Measurements from ENCODE around the gene SLC16A7.
"Not testable (repeated sequence)": the region's sequence is repeated elsewhere in the genome, so short reads cannot be mapped to it uniquely, and the experiment has no call there.

Gene SLC16A7

GRCh38 chr12:59734371-59734770 lies 138.5 kb downstream of the SLC16A7 start:
- DNase-seq (ENCODE audit: low read depth in 4 of 4, low spot score in 1 of 4), result no peak

- DNase-seq (ENCODE audit: low read depth in 4 of 4, low spot score in 1 of 4), result no peak
Observed at GRCh38 chr12:59735231-59735630, 139.4 kb downstream of the SLC16A7 start.

GRCh38 chr12:59736359-59736758 lies 140.5 kb downstream of the SLC16A7 start:
- DNase-seq (ENCODE audit: low read depth in 4 of 4, low spot score in 1 of 4), result no peak

GRCh38 chr12:59736786-59737185 lies 141.0 kb downstream of the SLC16A7 start:
- no peak for DNase-seq (ENCODE audit: low read depth in 4 of 4, low spot score in 1 of 4)

GRCh38 chr12:59737725-59738463 lies 142.1 kb downstream of the SLC16A7 start:
- no peak for DNase-seq (ENCODE audit: low read depth in 4 of 4, low spot score in 1 of 4)

- no peak for DNase-seq (ENCODE audit: low read depth in 4 of 4, low spot score in 1 of 4)
Observed at GRCh38 chr12:59742841-59743240, 147.0 kb downstream of the SLC16A7 start.

GRCh38 chr12:59744564-59744963 lies 148.7 kb downstream of the SLC16A7 start:
- no peak for DNase-seq (ENCODE audit: low read depth in 4 of 4, low spot score in 1 of 4)

- DNase-seq (ENCODE audit: low read depth in 4 of 4, low spot score in 1 of 4), result not testable (repeated sequence)
Observed at GRCh38 chr12:59751091-59751490, 155.3 kb downstream of the SLC16A7 start.

GRCh38 chr12:59761542-59761941 lies 165.7 kb downstream of the SLC16A7 start:
- no peak for DNase-seq (ENCODE audit: low read depth in 4 of 4, low spot score in 1 of 4)

GRCh38 chr12:59763835-59764234 lies 168.0 kb downstream of the SLC16A7 start:
- DNase-seq (ENCODE audit: low read depth in 4 of 4, low spot score in 1 of 4), result no peak

GRCh38 chr12:59768031-59768430 lies 172.2 kb downstream of the SLC16A7 start:
- DNase-seq (ENCODE audit: low read depth in 4 of 4, low spot score in 1 of 4), result no peak

- no peak for DNase-seq (ENCODE audit: low read depth in 4 of 4, low spot score in 1 of 4)
Observed at GRCh38 chr12:59780605-59781135, 184.8 kb downstream of the SLC16A7 start.

- no peak for DNase-seq (ENCODE audit: low read depth in 4 of 4, low spot score in 1 of 4)
Observed at GRCh38 chr12:59787610-59788009, 191.8 kb downstream of the SLC16A7 start.

- DNase-seq (ENCODE audit: low read depth in 4 of 4, low spot score in 1 of 4), result no peak
Observed at GRCh38 chr12:59792647-59793046, 196.8 kb downstream of the SLC16A7 start.

GRCh38 chr12:59803735-59804134 lies 207.9 kb downstream of the SLC16A7 start:
- DNase-seq (ENCODE audit: low read depth in 4 of 4, low spot score in 1 of 4), result no peak

GRCh38 chr12:59808317-59808910 lies 212.6 kb downstream of the SLC16A7 start:
- DNase-seq (ENCODE audit: low read depth in 4 of 4, low spot score in 1 of 4), result no peak

GRCh38 chr12:59811991-59812390 lies 216.2 kb downstream of the SLC16A7 start:
- DNase-seq (ENCODE audit: low read depth in 4 of 4, low spot score in 1 of 4), result no peak

- DNase-seq (ENCODE audit: low read depth in 4 of 4, low spot score in 1 of 4), result no peak
Observed at GRCh38 chr12:59812716-59813115, 216.9 kb downstream of the SLC16A7 start.

GRCh38 chr12:59820594-59821011 lies 224.8 kb downstream of the SLC16A7 start:
- DNase-seq (ENCODE audit: low read depth in 4 of 4, low spot score in 1 of 4), result no peak

- no peak for DNase-seq (ENCODE audit: low read depth in 4 of 4, low spot score in 1 of 4)
Observed at GRCh38 chr12:59823567-59823966, 227.7 kb downstream of the SLC16A7 start.

- no peak for DNase-seq (ENCODE audit: low read depth in 4 of 4, low spot score in 1 of 4)
Observed at GRCh38 chr12:59827767-59828166, 231.9 kb downstream of the SLC16A7 start.

- DNase-seq (ENCODE audit: low read depth in 4 of 4, low spot score in 1 of 4), result no peak
Observed at GRCh38 chr12:59828521-59828920, 232.7 kb downstream of the SLC16A7 start.

GRCh38 chr12:59833408-59833807 lies 237.6 kb downstream of the SLC16A7 start:
- DNase-seq (ENCODE audit: low read depth in 4 of 4, low spot score in 1 of 4), result no peak

Data from stimulated activated CD4-positive, alpha-beta T cell treated with anti-CD3 and anti-CD28 coated beads, Interleukin-1b, Interleukin-23, amount 100 ng/mL, for 24 hours (primary cell).